Stimulated activated CD8-positive, alpha-beta memory T cell treated with anti-CD3 and anti-CD28 coated beads, Interleukin-7, amount 100 ng/mL, for 4 hours (primary cell): ENCODE data around the gene ERP44.
"Not testable (repeated sequence)": the region's sequence is repeated elsewhere in the genome, so short reads cannot be mapped to it uniquely, and the experiment has no call there.

Source experiments
- DNase-seq, 2 donors: peaks; one replicate each; pipeline ENCODE4 v3.0.0-alpha.2; 2020; ENCODE audit warnings: low read depth in 2 of 2

ERP44 gene

DNA sequence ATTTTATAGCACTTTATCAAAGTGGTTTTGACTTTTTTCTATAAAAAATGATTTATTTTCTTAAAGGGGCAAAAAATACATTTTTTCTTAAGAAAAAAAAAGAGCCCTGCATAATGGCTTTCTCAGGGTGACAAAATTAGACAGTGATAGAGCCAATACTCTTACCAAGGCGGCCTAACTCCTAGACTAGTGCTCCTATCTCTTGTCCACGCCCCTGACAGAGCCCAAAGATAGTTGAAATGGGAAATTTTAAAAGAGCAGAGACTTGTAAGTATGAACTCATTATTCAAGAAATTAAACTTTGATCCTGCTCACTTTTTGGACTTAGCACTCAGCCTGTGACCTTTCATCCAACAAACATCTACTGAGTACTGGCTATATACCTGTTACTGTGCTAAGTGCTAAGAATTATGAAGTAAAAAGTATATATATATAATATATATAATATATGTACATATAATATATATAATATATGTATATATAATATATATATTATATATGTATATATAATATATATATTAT is 1.4 kb upstream of the ERP44 start:
- DNase-seq: no peak

DNA sequence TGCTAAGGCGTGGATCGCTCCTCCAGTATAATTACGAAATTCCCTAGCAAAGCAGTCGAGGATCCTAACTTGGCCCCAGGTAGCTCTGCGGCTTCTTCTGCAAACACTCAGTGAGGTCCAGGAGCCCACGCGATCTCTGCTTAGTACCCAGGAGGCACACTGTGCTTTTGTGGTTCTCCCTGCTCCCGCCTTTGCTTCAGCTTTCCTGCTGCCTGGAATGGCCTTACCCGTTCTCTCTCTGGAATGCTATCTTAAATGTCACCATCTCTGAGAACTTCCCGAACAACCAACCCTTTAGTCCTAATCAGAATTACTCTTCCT is 882 bp upstream of the ERP44 start:
- no peak for DNase-seq

DNA sequence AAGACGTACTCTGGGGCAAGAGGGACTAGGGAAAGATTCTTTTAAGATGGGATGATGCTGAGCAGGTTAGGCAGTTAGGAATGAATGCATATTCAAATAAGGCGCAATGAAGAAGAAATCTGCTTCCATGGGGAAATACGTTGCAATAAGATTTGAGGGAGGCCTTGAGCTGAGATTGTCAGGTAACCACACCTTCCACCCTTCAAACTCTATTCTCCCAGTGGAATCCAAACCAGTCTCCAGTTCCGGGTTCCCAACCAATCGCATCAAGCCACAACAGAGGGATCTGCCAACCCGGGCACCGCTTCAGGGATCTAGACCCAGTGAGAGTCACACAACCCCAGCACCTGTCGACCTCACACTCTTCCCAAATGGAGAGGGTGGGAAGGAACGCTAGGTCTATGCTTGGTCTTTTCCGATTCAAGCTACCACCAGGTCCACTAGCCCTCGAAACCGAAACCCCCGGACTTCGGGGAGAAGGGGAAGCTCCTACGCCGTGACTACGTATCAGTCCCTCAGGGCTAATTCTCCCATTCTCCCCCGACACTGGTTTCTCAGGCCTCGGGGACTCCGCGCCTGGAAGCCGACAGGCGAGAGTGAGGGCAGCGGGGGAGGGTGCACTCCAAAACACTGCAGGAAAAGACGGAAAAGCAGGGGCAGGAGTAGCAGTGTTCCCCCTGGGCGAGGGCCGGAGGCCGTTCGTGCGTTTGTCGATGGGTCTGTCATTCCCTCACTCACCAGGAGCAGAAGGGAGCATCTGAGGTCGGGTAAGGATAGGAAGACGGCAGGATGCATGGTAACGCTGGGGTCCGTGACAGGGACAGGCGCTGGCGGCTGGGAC is 534 bp downstream of the ERP44 start:
- peak in 1 of 2 donors; percentile 3 for DNase-seq

DNA sequence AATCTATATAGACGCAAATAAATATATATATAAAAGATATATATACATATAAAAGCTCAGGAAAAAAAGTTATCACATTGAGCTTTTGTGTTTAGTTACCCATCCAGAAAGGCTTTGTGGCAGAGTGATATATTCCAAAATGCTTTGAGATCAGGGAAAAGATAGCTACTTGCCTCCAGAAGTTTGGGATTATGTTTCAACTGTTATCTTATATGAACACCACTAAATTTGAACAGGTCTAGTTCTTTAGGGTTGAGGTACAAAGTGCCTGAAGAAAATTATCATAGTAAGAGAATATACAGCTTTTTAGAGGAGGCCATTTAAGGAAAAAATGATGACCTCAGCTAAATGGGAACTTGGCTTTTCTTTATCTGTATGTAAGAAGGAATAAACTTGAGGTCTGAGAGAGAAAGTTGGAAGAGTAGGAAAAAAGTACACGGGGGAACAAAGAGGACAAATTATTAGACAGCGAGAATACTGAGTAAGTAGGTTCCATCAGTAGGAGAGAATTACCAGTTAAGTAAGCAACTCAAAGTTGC is 2.4 kb downstream of the ERP44 start:
- DNase-seq: no peak

DNA sequence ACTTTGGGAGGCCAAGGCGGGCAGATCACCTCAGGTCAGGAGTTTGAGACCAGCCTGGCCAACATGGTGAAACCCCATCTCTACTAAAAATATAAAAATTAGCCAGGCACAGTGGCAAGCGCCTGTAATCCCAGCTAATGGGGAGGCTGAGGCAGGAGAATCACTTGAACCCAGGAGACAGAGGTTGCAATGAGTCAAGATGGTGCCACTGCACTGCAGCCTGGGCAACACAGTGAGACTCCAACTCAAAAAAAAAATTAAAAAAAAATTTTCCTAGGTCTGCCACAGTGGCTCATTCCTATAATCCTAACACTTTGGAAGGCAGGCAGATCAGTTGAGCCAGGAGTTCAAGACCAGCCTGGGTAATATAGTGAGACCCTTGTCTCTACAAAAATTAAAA is 4.4 kb downstream of the ERP44 start:
- not testable (repeated sequence) for DNase-seq

DNA sequence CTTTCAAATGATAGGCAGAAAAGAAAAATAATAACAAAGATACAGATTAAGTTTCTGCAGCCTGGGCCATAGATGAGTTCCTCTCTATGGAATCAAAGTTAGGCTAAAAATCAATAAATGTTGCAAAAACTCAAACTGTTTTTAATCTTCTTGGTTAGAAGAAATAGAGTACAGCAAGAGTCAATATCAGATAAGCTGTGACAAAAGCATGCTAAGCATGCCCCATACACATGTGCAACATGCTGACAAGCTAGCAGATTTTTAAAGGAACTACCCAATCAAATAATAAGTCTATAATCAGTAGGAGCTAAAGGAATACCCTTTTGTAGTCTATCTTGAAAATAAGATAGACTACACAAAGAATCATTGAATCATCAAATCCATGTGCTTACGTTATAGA is 6.7 kb downstream of the ERP44 start:
- no peak for DNase-seq

DNA sequence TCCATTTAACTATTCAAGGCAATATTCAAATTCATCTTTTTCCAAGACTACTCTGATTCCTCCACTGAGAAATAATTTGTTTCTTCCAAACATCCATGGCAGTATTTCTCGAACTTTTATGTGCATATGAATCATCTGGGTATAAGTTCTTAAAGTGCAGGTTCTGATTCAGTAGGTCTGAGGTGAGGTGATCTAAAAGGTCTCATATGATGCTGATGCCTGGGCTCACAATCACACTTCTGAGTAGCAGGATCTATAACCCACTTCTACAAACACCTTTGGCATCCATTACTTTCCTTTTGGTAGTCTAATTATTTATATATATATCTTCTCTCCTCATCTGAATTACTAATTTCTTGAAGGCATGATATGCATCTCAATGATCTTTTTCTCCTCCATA is 7.2 kb downstream of the ERP44 start:
- no peak for DNase-seq

DNA sequence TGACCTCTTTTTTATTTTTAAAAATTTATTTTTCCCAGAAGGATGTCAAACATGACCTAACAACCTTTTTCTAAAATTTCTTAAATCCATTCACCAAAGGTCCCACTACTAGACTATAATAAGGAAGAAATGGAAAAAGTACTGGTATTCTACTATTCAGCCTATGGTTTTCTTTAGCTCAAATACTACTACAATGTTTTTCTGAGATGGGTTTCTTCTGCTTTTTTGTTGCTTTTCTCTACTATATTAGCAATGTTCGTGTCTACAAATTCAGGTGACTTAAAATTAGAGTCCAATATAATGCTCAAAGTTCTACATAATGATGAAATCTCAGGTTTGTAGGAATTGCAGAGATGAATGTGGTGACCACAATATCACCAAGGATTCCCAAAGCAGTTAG is 7.9 kb downstream of the ERP44 start:
- no peak for DNase-seq

DNA sequence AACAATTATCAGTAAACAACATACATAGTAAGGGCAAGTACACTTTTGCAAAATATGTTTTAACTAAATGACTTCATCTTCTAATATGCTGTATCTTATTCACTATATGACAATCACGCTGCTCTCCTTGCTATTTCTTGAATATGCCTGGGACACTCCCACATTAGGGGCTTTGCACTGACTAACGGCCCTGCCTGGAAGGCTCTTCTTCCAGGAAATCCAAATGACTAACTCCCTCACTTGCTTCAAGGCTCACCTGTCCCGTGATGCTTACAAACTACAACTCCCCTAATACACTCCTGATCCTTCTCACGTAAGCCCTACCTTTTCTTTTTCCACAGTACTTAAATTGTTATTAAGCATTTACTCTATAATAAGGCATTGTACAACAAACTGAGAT is 10.6 kb downstream of the ERP44 start:
- peak in 1 of 2 donors; percentile 12 for DNase-seq

DNA sequence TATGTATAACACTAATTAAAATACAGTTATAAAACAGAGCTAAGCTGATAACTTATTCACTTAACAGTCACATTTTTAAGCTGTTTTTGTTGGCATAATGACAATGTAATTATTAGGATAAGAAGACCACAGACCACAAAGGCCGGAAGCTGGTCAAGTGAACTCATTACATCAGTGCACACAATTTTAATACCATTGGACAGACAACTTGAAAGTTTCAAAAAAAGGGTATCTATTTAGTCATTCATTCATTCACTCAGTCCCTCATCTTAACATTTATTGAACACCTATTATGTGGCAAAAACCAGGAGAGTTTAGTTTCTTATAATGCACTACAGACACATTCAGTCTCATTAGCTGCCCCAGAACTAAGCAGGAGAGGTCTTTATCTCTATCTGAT is 11.6 kb downstream of the ERP44 start:
- DNase-seq: no peak

DNA sequence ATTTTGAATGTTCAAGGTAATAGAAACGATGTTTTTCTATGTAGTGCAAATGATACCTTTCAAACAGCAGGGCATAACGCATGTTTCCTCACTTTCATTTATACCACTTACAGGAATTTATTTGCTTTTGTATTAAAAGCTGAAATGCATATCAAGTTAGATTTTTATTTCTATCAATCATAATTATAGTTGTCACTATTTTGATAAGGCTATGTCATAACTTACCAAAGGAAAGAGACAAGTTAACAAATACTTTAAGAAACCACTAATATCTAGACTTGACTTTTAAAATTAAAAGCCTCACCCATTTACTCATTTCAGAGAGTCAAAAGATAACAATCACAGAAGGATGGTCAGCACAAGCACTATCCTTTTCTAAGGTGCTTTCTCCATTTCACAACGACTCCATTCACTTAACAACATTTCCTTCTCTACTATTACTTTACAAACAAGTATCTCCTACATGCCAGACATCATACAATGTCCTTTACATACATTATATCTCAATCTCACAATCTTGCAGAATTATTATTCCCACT is 12.6 kb downstream of the ERP44 start:
- DNase-seq: no peak

DNA sequence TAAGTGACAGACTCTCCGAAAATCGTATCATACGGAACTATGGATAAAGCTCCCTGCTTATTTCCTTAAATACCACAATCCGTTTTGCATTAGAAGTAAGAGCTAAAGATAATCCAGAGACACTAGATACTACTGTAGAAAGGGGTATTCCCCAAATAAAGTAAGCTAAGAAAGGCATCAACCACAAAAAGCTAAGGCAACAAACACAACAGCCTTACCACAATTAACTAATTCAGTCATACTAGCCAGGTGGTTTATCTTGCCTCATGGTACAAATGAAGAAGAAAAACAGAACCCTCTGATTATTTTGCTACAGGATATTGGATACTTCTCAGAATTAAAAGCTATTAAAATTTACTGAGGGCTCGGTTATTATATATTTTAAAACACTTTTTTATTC is 14.1 kb downstream of the ERP44 start:
- no peak for DNase-seq

DNA sequence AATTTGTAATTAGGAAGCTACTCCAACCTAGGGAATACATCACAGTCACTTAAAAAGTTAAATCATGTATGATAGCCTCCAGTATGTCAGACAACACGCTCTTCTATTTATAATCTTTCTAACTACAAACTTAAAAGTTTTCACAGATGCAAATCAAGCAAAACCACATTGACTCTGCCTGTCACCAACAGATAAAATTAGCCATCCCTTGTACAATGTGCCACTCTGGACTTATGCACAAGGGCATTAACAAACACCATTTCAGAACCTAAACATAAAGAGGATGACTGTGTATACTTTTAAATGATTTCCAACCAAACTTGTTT is 14.7 kb downstream of the ERP44 start:
- DNase-seq: no peak

DNA sequence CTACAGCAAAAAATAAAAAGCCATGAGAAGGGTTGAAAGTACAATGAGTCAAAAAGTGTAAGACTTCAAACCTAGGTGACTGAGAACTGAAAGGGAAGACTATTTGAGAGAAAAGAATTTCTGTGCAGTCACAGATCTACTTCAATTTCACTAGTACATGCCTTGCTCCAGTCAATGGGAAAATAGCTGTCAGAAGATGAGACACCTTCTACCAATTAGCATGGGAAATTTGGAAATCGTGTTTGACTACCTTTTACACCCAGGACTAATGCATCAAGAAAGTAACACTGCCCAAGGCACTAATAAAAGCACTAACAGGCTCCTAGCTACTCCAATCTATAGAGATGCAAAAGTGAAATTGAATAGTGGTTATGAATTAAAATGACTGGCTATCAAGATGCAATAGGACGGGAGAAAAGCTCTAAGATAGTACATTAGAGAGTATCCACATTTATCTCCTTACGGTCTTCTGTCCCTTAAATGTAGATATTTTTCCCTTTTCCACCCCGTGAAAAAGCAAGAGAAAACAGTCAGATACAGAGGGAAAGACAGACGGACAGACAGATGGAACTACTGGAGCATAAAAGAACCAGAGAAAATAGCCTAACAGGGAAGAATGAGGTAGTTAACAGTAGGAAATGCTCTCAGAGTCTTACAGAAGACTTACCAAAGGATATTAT is 15.2 kb downstream of the ERP44 start:
- no peak for DNase-seq

DNA sequence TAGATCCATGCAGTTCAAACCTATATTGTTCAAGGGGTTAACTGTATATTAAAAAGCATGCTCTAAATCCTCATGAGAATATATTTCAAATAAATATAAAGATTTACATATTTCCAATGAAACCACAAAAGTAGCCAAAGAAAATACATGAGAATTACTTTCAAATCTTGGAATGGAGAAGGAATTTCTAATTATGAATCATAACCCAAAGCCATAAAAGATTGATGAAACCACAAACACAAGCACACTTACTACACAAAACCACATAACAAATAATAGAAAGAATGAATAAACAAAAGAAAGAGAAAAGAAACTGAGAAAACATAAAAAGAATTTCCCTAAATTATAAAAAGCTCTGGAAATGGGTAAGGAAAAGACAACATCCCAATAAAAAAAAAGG is 16.0 kb downstream of the ERP44 start:
- DNase-seq: no peak

DNA sequence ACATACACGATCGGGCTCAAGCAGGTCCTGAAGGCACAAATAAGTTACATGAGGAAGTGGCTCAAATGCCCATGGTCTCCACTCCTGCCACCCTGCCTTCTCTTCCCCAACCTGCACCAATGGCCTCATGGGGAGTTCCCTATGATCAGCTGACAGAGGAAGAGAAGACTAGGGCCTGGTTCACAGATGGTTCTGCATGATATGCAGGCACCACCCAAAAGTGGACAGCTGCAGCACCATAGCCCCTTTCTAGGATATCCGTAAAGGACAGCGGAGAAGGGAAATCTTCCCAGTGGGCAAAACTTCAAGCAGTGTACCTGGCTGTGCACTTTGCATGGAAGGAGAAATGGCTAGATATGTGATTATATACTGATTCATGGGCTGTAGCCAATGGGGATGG is 22.5 kb downstream of the ERP44 start:
- DNase-seq: not testable (repeated sequence)

DNA sequence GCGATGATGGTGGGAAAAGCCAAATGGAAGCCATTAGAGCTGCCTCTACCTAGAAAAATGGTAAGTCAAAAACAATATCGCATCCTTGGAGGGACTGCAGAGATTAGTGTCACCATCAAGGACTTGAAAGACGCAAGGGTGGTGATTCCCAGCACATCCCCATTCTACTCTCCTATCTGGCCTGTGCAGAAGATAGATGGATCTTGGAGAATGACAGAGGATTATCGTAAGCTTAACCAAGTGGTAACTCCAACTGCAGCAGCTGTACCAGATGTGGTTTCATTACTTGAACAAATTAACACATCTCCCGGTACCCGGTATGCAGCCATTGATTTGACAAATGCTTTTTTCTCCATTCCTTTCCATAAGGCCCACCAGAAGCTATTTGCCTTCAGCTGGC is 23.8 kb downstream of the ERP44 start:
- no peak for DNase-seq

DNA sequence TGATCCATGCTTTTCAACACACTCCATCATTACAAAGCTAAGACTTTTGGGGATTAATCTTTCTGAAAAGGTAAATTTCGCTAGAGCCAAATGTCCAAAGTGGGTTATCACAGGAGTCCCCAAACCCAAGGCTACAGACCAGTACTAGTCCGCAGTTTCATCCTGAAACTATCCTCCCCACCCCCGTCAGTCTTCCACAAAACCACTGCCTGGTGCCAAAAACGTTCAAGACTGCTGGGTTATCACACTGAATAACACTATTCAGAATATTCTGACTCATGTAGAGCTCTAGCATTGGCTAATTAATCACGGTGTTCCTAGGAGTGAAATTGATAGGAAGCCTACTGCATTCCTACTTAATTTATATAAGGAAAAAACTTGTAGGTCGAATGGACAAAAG is 24.7 kb downstream of the ERP44 start:
- DNase-seq: no peak

DNA sequence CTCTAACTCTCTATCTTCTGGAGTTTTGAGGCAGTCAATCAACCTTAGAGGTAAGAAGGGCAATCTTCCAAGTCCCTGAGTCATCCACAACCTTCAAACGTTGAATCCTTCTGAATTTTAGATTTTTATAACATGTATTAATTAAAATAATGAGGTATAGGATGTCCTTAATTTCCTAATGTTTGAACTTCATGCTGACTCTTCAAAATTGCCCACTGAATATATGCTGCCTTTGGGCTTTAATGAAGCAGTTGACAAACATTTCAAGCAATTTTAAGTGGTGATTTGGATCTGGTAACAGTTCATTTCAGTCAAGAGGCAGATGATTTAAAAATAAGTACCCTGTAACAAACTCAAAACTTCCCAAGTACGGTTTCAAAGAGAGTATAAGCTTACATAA is 26.0 kb downstream of the ERP44 start:
- DNase-seq: no peak

DNA sequence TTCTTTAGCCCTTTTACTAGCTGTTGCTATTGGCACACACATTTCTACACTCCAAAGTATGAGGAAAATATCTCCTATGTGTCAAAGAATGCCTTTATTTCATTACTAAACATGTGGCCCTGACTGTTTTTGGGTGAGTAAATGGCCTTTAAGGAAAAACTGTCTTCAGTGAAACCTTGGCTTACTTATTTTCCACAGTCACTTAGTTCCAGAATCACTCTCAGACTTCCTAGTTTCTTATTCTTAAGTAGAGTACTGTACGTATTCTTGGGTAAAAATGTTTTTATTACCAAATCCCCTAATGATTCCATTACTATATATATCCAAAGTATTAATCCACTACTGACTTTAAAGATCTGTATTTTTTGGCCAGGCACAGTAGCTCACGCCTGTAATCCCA is 27.5 kb downstream of the ERP44 start:
- DNase-seq: no peak

DNA sequence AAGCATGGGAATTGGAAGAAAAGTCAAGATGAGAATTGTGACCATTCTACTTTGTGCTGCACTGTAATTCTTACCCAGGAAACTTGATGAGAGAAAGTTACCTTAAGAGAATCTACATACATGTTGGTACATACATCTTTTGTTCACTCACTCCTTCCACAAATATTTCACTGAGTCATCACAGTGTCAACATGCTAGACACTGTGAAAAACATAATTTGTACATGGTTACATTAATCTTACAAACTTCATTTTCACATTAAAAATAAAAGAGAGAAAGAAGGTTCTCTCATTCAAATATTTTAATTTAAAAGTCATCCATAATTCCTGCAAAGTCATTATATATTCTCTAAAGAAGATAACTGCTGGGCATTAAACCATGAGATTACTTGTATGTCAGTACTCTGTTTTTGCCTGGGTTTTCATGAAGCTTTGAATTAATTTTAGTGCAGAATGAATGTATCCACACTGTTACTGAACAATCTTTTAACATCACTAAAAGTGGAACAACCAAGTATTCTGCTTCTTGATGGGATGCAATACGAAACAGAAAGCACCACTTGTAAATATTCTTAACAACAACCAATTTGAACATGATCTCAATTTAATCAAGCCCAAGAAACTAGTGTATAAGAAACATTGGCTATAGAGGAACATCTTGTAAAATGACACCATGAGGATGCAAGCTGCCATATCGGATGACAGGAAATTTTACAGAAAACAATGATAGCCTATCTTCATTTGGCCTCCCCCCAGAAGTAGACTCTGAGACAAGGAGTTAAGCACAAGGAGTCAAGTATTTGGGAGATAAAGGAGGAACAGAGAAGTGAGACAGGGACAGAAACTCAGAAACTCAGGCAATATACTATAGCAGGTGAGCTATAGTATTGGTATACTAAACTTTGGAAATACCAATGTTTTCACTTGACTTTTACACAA is 28.4 kb downstream of the ERP44 start:
- no peak for DNase-seq

DNA sequence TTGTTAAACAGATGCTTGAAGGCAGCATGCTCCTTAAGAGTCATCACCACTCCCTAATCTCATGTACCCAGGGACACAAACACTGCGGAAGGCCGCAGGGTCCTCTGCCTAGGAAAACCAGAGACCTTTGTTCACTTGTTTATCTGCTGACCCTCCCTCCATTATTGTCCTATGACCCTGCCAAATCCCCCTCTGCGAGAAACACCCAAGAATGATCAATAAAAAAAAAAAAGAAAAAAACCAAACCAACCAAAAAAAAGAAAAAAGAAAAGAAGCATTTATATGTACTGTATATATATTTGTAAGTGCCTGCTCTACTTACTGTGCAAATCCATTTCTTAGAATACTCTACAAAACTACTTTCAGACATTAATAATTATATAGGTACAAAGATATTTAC is 29.7 kb downstream of the ERP44 start:
- not testable (repeated sequence) for DNase-seq
